Loucy (cell line): Measurements from ENCODE around the gene GPR85.

ENCODE experiments used
- EZH2phosphoT487 ChIP-seq: fragments of 200-600 bp; IDR thresholded peaks from 2 replicates; pipeline ENCODE4 v1.6.1; 2018; ENCODE audit warnings: antibody characterized with exemption, mild to moderate bottlenecking, moderate library complexity, borderline replicate concordance
- TF ChIP-seq, protein P1 (sequence below): fragments of 200-600 bp; sonication (generic); conservative IDR thresholded peaks from 2 replicates; pipeline ENCODE4 v1.5.1; 2014; ENCODE audit warnings: mild to moderate bottlenecking, antibody characterized with exemption, low read length

DNA sequence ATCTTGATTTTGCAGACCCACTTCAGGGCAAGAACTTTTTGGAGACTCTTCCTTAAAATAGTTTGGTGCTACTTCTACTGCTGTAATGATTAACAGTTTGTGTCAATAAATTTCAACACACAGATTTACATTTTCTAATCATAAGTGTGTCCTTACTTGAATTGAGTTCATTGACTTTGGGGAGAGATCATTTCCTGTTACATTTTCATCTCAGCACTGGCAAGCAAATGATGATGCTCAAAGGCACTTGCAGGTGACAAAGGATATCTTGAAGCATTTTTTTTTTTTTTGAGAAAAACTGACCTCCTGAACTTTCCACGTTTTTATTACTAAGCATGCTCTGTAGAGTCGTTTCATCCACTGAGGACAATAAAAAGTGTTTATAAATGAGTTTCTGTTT, 52.7 kb downstream of the GPR85 start:
- TF ChIP-seq, protein P1, sequence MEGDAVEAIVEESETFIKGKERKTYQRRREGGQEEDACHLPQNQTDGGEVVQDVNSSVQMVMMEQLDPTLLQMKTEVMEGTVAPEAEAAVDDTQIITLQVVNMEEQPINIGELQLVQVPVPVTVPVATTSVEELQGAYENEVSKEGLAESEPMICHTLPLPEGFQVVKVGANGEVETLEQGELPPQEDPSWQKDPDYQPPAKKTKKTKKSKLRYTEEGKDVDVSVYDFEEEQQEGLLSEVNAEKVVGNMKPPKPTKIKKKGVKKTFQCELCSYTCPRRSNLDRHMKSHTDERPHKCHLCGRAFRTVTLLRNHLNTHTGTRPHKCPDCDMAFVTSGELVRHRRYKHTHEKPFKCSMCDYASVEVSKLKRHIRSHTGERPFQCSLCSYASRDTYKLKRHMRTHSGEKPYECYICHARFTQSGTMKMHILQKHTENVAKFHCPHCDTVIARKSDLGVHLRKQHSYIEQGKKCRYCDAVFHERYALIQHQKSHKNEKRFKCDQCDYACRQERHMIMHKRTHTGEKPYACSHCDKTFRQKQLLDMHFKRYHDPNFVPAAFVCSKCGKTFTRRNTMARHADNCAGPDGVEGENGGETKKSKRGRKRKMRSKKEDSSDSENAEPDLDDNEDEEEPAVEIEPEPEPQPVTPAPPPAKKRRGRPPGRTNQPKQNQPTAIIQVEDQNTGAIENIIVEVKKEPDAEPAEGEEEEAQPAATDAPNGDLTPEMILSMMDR = no peak
- TF ChIP-seq EZH2phosphoT487 = no peak
